ENCODE data around the gene NUB1.

NUB1 gene

DNA sequence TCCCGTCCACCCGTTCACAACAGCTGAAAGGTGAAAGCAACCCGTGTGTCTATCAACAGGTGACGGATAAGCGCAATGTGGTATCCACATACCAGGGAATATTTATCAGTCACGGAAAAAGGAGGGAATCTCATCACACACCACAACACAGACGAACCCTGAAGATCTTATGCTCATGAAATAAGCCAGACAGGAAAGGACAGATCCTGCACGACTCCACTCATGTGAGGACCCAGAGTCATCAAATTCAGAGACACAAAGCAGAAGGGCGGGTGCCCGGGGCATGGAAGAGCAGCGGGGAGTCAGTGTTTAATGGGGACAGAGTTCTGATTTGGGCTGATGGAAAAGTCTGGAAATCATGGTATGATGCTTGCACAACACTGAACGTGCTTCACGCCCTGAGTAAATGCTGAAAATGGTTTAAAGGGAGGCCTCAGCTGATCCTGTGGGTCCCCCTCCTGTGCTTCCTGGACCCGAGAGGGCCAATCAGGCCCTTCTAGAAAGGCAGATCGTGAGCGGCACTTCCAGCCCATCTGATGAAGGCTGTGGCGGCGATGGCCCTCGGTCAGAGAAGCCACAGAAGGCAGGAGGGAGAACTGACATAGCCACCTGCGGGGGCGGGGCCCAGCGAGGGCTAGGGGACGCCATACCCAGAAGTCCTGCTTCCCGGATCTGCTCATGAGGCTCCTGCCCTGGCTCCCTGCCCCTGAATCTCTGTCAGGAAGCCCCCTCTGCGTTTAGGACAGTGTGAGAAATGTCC is 49.2 kb downstream of the NUB1 start:
- no peak for DNase-seq

DNA sequence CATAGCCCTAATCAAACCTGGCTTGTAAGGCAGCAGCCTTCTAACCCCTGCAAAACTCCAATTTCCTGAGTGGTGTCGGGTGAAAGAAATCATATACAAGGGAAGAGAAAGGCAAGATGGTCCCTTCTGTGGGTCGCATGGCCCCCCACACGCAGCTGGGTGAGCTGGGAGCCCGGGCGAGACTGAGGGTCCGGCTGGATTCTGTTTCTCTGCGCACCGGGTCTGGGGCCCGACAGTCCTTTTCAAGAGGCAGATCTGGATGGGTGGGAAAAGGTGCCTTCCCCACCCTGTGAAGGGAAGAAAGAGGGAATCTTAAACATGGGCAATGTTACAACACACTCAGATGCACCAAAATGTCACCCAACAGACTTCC is 49.7 kb downstream of the NUB1 start:
- DNase-seq = no peak

- no peak for DNase-seq
Observed at GRCh38 chr7:151392002-151392401, 50.4 kb downstream of the NUB1 start.

DNA sequence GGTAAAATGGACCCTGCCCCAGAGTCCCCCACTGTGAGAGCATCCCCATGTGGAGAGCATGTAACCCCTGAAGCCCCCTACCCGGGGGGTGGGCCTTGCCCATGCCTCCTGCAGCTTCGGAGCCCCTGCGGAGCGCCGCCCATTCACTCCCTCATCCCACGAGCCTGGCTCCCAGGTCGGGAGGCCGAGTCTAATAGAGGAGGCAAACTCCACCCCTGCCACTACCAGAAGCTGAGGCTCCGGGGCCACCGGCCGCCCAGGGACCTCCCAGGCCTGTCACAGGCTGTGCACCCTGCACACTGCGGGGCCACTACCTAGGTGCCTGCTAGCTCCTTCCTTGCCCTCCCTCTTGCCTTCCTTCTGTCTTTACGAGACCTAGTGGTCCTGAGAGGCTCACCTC is 50.8 kb downstream of the NUB1 start:
- no peak for DNase-seq

DNA sequence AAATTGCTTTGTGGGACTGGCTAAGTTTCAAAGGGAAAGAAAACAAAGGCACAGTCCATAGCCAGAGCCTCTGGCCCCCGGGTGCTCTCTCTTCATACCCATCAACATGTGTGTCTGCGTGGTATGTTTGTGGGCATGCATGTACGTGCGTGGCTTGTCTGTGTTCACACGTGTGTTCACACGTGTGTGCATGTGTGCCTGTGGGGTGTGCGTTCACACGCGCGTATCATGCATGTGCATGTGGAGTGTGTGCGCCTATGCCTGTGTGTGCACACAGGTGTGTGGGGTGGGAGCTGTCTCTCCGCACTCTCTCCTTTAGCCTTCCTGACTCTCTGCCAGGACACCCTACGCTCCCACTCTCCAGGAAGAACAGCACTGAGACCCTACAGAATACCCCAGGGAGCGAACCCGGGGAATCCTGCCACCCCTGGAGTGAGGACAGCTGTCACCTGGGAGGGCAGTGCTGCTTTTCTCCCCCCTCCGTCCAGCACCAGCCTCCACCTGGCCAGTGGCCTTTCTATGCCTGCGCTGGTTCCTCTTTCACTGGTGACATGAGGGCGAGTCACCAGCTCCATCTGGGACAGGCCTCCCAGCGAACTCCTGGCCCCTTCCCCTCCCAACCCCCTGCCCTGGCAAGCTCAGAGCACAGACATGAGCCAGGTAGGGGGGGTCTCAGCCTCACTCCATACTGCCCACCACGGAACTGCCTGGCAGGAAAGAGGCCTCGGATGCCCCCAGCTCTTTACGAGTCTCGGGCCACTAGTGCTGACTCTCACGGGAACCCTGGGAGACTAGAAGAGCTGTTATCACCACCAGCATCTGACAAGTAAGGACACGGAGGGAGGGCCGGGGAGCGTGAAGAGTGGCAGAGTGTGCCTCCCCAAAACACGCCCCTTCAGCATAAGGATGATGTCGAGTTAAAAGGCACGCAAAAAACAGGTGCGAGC is 51.7 kb downstream of the NUB1 start:
- no peak for DNase-seq

GRCh38 chr7:151394076-151395035 is 52.7 kb downstream of the NUB1 start:
- DNase-seq = no peak

- no peak for DNase-seq
Observed at GRCh38 chr7:151395036-151395367, 53.4 kb downstream of the NUB1 start.

DNA sequence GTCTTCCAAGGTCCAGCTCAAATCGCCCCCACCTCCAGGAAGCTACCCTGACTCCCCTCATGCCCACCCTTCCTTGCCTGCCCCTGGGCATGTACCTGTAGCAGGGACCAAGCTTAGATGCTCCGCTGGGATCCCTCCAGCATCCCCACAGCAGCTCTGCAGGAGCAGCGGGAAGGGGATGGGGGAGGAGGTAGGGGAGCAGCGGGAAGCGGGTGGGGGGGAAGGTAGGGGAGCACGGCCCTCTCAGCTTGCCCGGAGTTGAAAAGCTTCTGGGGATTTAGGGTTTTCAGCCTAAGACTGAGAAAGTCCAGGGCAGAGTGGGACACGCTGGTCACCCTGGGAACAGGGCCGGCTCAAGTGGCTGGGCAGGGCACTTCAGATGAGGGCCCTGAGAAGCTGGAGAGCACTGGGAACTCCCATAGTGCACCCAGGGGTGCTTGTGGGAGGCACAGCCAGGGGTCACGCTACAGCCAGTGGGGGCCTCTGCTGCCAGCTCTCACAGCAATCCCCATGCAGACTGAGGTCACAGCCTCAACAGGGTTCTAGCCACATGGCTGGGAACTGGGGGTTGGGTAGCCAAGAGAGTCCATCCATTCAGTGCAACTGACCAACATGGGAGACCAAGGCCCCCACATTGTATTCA is 54.8 kb downstream of the NUB1 start:
- no peak for DNase-seq

- DNase-seq = no peak
Observed at GRCh38 chr7:151397026-151397425, 55.4 kb downstream of the NUB1 start.

GRCh38 chr7:151398446-151399304 is 57.1 kb downstream of the NUB1 start:
- DNase-seq = no peak

DNA sequence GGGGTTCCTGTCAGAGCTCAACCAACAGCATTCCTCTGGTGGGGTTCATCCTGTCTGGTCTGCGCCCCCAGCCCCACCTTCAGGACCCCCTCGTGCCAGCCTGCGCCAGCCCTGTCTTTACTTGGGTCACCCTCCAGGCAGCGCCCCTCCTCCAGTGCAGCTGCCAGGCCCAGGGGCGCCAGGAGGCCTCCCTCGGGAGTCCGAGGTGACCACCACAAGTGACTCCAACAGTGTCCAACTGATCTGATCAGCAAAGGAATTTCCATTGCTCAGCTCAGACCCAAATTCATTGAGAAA is 57.6 kb downstream of the NUB1 start:
- no peak for DNase-seq

GRCh38 chr7:151399906-151400305 is 58.3 kb downstream of the NUB1 start:
- no peak for DNase-seq

GRCh38 chr7:151400626-151401315 is 59.2 kb downstream of the NUB1 start:
- no peak for DNase-seq

DNA sequence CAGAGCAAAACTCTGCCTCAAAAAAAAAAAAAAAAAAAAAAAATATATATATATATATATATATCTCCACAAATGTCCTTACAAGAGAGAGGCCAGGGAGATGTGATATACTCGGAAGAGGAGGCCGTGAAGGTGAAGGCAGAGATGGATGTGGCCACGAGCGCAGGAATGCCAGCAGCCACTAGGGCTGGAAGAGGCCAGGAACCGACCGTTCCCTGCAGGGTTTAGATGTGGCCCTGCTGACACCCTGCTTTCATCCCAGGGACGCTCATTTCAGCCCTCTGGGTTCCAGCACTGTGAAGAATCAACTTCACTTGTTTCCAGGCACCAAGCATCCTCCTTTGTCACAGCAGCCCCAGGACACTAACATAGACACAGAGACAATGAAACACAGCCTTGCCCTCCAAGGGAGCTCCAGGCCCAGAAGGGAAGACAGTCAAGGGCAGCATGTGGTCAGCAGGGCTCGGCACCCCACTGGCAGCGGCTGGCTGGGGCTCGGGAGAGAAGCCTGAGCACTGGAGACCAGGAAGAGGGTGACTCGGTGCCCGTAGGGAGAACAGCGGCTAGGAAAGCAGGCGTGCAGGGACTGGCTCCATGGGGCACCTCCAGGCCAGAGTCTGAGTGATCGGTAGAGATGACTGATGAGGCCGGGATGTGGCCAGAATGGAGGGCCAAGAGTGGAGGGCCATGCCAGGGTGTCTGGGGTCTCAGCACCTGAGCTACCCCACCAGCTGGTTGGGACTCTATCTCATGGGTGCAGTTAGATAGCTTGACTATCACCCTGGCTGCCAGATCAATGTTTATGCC is 60.6 kb downstream of the NUB1 start:
- DNase-seq = no peak

GRCh38 chr7:151403764-151404163 is 62.2 kb downstream of the NUB1 start:
- no peak for DNase-seq

DNA sequence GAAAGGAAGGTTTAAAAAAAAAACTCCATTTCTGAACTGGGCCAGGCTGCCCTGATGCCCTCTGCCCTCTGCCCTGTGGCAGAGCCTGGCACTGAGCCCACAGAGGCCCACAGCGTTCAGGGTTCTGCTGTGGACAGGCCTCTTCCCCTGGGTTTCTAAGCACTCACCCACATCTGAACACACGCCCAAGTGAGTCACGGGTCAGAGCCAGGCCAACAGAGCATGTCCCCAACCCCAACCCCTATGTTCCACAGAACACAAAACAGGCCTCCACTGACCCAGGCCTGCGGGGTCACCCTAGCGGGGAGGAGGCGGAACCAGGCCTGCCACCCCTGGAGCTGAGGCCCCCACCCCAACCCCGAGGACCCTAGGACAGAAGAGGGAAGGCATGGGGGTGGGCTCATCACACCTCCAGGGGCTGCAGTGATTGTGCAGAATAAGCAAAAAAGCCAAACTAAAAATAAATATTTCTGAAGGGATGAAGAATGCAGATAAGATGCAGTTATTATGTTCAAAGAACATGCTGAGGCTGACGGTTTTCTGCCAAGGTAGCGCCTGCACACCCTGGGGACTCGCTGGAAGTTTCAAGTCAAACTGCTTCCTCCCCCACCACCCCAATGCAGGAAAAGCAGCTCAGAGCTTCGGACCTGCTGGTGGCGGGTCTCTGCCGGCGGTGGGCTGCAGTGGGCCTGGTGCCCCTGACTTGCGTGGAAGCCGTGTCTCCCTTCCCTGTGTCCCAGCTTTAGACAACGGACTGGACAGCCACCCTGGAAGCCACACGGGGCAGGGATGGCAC is 62.8 kb downstream of the NUB1 start:
- DNase-seq = no peak

DNA sequence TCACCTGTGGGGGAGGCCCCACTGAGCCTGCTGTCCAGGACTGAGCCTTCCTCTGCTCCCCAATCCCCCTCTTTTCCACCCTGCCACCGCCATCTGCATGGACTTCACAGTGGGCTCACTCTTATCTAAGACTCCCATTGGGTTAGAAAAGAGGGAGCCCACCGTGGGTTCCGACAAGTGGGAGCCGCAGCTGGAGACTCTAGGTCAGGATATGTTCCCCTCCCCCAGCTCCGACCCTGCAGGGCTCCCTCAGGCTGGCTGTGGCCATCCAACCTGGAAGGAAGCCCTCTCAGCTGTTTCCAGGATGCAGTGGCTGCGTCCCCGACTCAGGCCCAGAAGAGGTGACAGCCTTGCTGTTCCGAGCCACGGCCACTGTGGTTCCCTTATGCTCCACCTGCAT is 63.4 kb downstream of the NUB1 start:
- no peak for DNase-seq

DNA sequence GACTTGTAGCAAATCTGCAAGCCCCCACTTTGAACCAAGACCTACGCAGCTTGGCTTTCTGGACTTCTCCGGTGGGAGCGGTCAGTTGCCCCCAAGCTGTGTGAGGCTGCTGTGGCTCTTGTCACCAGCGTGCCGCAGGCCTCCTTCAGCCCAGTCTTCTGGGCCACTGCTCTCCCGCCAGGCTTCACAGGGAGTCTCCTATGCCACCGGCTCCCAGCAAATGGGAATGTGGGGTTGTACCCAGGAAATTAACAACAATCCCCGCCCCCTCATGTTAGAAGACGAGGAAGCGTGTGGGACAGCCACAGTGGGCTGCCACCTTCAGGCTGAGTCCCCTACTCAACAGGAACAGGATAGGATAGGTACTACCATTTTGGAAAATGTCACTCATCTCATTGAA is 64.0 kb downstream of the NUB1 start:
- DNase-seq = no peak

Measured in Kasumi-1 (cell line).